ENCODE measurements around the gene SFXN4. TPM values are rescaled to one million over a fixed set of nuclear protein-coding genes. Genes with fewer than 3 reads are reported as not detected.

SFXN4 gene
- total RNA-seq, 1 donor from 2014 or later = 21.7 TPM

- Mint-ChIP-seq H3K27me3 (no peaks in the 10 kb centered on the region), H3K9me3 (no peaks in the 10 kb centered on the region), H3K36me3 (ENCODE audit: low read depth) (peaks cover 12% of the 10 kb centered on the region), H3K4me3 (peak within 1 kb of the TSS; percentile 93), H3K4me1 (peaks cover 40% of the 10 kb centered on the region), H3K27ac (peak within 1 kb of the TSS; percentile 95)
- POLR2A ChIA-PET = interaction anchor here (0.6 to 5.6 kb wide), 24 partner anchors 11 to 368 kb away, joined by 3 to 134 read pairs (median 6); partner anchors contain the start of genes RGS10 and SFXN4
- TF ChIP-seq CTCF (IDR thresholded peaks at IDR 0.05) = no peak
- CTCF ChIA-PET = interaction anchor here (0.7 to 13.0 kb wide), 36 partner anchors 9 to 652 kb away, joined by 3 to 127 read pairs (median 6); partner anchors contain the start of gene RGS10
- intact Hi-C loops (cut with micrococcal nuclease) = loop anchor here (1.0 to 2.0 kb wide), 5 partner anchors 29 to 390 kb away; partner anchors contain the start of genes PRDX3 and SFXN4
- ATAC-seq (ENCODE audit: low read depth) (peak; percentile 81), DNase-seq (peak; percentile 96)
Observed at GRCh38 chr10:119207366-119207666, 41.8 kb upstream of the SFXN4 start, which contains the start of gene GRK5. Gene GRK5 (plus strand): TSS chr10:119207571. CDS start chr10:119207918, 347 bp downstream.

GRCh38 chr10:119206603-119207365 lies 41.3 kb upstream of the SFXN4 start:
- peak; percentile 87 for DNase-seq
- intact Hi-C loops (cut with micrococcal nuclease) = loop anchor here (1.0 to 2.0 kb wide), 9 partner anchors 28 to 391 kb away; partner anchors contain the start of genes PRDX3 and SFXN4
- peak overlapping the region; percentile 93 for H3K4me3 Mint-ChIP-seq
- ChIA-PET POLR2A (interaction anchor here (0.6 to 5.6 kb wide), 25 partner anchors 12 to 358 kb away, joined by 3 to 134 read pairs (median 6); partner anchors contain the start of genes RGS10 and SFXN4), CTCF (interaction anchor here (0.6 to 13.0 kb wide), 57 partner anchors 9 to 653 kb away, joined by 3 to 127 read pairs (median 4); partner anchors contain the start of genes RGS10 and SFXN4)
- peaks cover 7% of the 10 kb centered on the region for H3K36me3 Mint-ChIP-seq (ENCODE audit: low read depth)
- ATAC-seq (ENCODE audit: low read depth) = peak; percentile 53
- H3K4me1 Mint-ChIP-seq = peaks cover 34% of the 10 kb centered on the region
- peak overlapping the region; percentile 95 for H3K27ac Mint-ChIP-seq
- H3K9me3 Mint-ChIP-seq = no peaks in the 10 kb centered on the region
- TF ChIP-seq CTCF (IDR thresholded peaks at IDR 0.05) = no peak
- no peaks in the 10 kb centered on the region for H3K27me3 Mint-ChIP-seq

GRCh38 chr10:119205894-119206602 lies 40.5 kb upstream of the SFXN4 start:
- ATAC-seq (ENCODE audit: low read depth) = no peak
- Mint-ChIP-seq H3K36me3 (ENCODE audit: low read depth) (peaks cover 3% of the 10 kb centered on the region), H3K27me3 (no peaks in the 10 kb centered on the region), H3K4me1 (peaks cover 27% of the 10 kb centered on the region), H3K4me3 (peak overlapping the region; percentile 91), H3K9me3 (no peaks in the 10 kb centered on the region), H3K27ac (peak overlapping the region; percentile 95)
- CTCF ChIA-PET = interaction anchor here (0.6 to 13.0 kb wide), 51 partner anchors 8 to 653 kb away, joined by 3 to 127 read pairs (median 4); partner anchors contain the start of genes RGS10 and SFXN4
- peak; percentile 40 for DNase-seq
- POLR2A ChIA-PET = interaction anchor here (0.6 to 5.6 kb wide), 17 partner anchors 40 to 359 kb away, joined by 3 to 134 read pairs (median 8); partner anchors contain the start of gene SFXN4
- intact Hi-C loops (cut with micrococcal nuclease) = loop anchor here (1.0 to 2.0 kb wide), 5 partner anchors 63 to 337 kb away; no protein-coding TSS in a partner anchor
- no peak for TF ChIP-seq CTCF (IDR thresholded peaks at IDR 0.05)

GRCh38 chr10:119203006-119203405 lies 37.5 kb upstream of the SFXN4 start:
- CTCF ChIA-PET = interaction anchor here (1.1 to 13.0 kb wide), 3 partner anchors 13 to 286 kb away, joined by 4 to 127 read pairs (median 5); no protein-coding TSS in a partner anchor
- Mint-ChIP-seq H3K27me3 (peaks cover 3% of the 10 kb centered on the region), H3K4me3 (no peak overlapping the region), H3K36me3 (ENCODE audit: low read depth) (peaks cover under 1% of the 10 kb centered on the region), H3K9me3 (no peaks in the 10 kb centered on the region), H3K27ac (no peak overlapping the region), H3K4me1 (peaks cover 11% of the 10 kb centered on the region)
- TF ChIP-seq CTCF (IDR thresholded peaks at IDR 0.05) = no peak
- POLR2A ChIA-PET = interaction anchor here (0.7 to 1.3 kb wide), 2 partner anchors 44 to 242 kb away, joined by 5 to 6 read pairs; no protein-coding TSS in a partner anchor
- ATAC-seq (ENCODE audit: low read depth) = no peak
- DNase-seq = no peak
- intact Hi-C loops (cut with micrococcal nuclease) = no loop called here
